Measurements from ENCODE around the gene WNT6.
A peak's percentile ranks its signal among the peaks of the same experiment; 100 is the strongest.

The WNT6 gene

GRCh38 chr2:218898109-218898878 lies 38.7 kb downstream of the WNT6 start:
- no peaks in the 10 kb centered on the region for H3K36me3 ChIP-seq (ENCODE audit: low read length)
- peak overlapping the region; percentile 64 for H3K9ac ChIP-seq (ENCODE audit: low read length)
- no peak overlapping the region for H2AFZ ChIP-seq (ENCODE audit: low read depth, low read length, severe bottlenecking)
- peak overlapping the region; percentile 88 for H3K4me2 ChIP-seq (ENCODE audit: low read depth, low read length, poor library complexity, severe bottlenecking)
- no peaks in the 10 kb centered on the region for H4K20me1 ChIP-seq (ENCODE audit: low read depth, low read length)
- no peaks in the 10 kb centered on the region; the same call in 1 of the 2 replicates for H3K79me2 ChIP-seq (ENCODE audit: insufficient read depth, low read length)
- H3K27me3 ChIP-seq (ENCODE audit: low read length), result no peaks in the 10 kb centered on the region
- no peaks in the 10 kb centered on the region for H3K9me3 ChIP-seq (ENCODE audit: insufficient read depth, low read length)
- no peak for TF ChIP-seq EZH2phosphoT487 (conservative IDR thresholded peaks at IDR 0.05; ENCODE audit: low read length)
- peak; percentile 74 for TF ChIP-seq CTCF (IDR thresholded peaks at IDR 0.05; ENCODE audit: insufficient read depth, low read length, poor library complexity, severe bottlenecking)
- peaks cover 39% of the 10 kb centered on the region for H3F3A ChIP-seq (ENCODE audit: insufficient read depth)
- H3K27ac ChIP-seq (ENCODE audit: low read depth, low read length), result peak overlapping the region; percentile 96
- H3K9me2 ChIP-seq (replicated peaks; ENCODE audit: insufficient read depth, low read length), result no peaks in the 10 kb centered on the region
- no peak overlapping the region for H3K4me3 ChIP-seq (ENCODE audit: insufficient read depth, low read length, poor library complexity, severe bottlenecking)

GRCh38 chr2:218899147-218899546 lies 39.5 kb downstream of the WNT6 start:
- TF ChIP-seq EZH2phosphoT487 (conservative IDR thresholded peaks at IDR 0.05; ENCODE audit: low read length), result no peak
- TF ChIP-seq CTCF (IDR thresholded peaks at IDR 0.05; ENCODE audit: insufficient read depth, low read length, poor library complexity, severe bottlenecking), result no peak
- Histone ChIP-seq H3F3A (ENCODE audit: insufficient read depth) (peaks cover 31% of the 10 kb centered on the region), H3K79me2 (ENCODE audit: insufficient read depth, low read length) (no peaks in the 10 kb centered on the region), H4K20me1 (ENCODE audit: low read depth, low read length) (no peaks in the 10 kb centered on the region), H3K9me2 (replicated peaks; ENCODE audit: insufficient read depth, low read length) (no peaks in the 10 kb centered on the region), H3K9me3 (ENCODE audit: insufficient read depth, low read length) (no peaks in the 10 kb centered on the region), H3K9ac (ENCODE audit: low read length) (no peak overlapping the region), H3K36me3 (ENCODE audit: low read length) (no peaks in the 10 kb centered on the region), H3K27ac (ENCODE audit: low read depth, low read length) (no peak overlapping the region), H3K27me3 (ENCODE audit: low read length) (no peaks in the 10 kb centered on the region), H3K4me2 (ENCODE audit: low read depth, low read length, poor library complexity, severe bottlenecking) (no peak overlapping the region), H2AFZ (ENCODE audit: low read depth, low read length, severe bottlenecking) (no peak overlapping the region), H3K4me3 (ENCODE audit: insufficient read depth, low read length, poor library complexity, severe bottlenecking) (no peak overlapping the region)

- no peak overlapping the region for H3K27ac ChIP-seq (ENCODE audit: low read depth, low read length)
- H2AFZ ChIP-seq (ENCODE audit: low read depth, low read length, severe bottlenecking), result no peak overlapping the region
- H3K9me3 ChIP-seq (ENCODE audit: insufficient read depth, low read length), result no peaks in the 10 kb centered on the region
- H3K4me3 ChIP-seq (ENCODE audit: insufficient read depth, low read length, poor library complexity, severe bottlenecking), result no peak overlapping the region
- TF ChIP-seq CTCF (IDR thresholded peaks at IDR 0.05; ENCODE audit: insufficient read depth, low read length, poor library complexity, severe bottlenecking) (no peak), EZH2phosphoT487 (conservative IDR thresholded peaks at IDR 0.05; ENCODE audit: low read length) (no peak)
- H3K9me2 ChIP-seq (replicated peaks; ENCODE audit: insufficient read depth, low read length), result no peaks in the 10 kb centered on the region
- no peaks in the 10 kb centered on the region for H4K20me1 ChIP-seq (ENCODE audit: low read depth, low read length)
- H3K9ac ChIP-seq (ENCODE audit: low read length), result no peak overlapping the region
- H3K36me3 ChIP-seq (ENCODE audit: low read length), result no peaks in the 10 kb centered on the region
- H3K27me3 ChIP-seq (ENCODE audit: low read length), result no peaks in the 10 kb centered on the region
- no peak overlapping the region for H3K4me2 ChIP-seq (ENCODE audit: low read depth, low read length, poor library complexity, severe bottlenecking)
- H3K79me2 ChIP-seq (ENCODE audit: insufficient read depth, low read length), result no peaks in the 10 kb centered on the region
- H3F3A ChIP-seq (ENCODE audit: insufficient read depth), result peaks cover 5% of the 10 kb centered on the region
These were observed 42.8 kb downstream of the WNT6 start for GRCh38 chr2:218902427-218902826.
